GM21529 (cell line): ENCODE results near the gene DEF6.

Experiments used
- ATAC-seq: cut with Tn5 transposase; IDR thresholded peaks from one replicate; pipeline ENCODE4 v1.9.1; 2021; ENCODE audit not compliant: unreplicated experiment

Gene DEF6

DNA sequence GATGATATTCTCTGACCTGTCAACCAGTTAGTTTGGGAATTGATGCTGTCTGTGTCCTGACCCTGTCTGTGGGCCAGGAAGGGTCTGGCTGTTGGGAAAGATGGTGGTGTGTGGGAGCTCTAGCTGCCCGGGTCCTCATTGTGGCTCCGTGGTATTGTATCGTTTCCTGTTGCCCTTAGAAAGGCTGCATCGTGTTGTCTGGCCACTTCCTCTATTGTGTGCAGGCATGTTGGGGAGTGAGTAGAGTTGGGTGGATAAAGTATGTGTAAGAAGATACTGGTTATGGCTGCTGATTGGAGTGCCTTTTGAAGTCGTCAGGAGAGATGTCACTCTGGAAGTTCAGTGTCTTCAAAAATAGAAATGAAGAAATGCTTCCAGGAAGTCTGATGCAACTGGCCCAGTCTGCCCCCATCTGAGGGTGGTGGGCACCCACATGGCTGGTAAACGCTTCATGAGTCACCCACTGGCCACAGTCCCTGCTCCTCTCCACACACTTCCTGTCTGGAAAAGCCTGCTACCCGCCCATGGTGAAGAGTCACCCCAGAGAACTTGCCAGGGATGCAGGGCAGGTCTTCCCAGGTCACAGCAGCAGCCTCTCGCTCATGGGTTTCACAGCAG is 72.6 kb downstream of the DEF6 start:
- ATAC-seq: peak; percentile 65

DNA sequence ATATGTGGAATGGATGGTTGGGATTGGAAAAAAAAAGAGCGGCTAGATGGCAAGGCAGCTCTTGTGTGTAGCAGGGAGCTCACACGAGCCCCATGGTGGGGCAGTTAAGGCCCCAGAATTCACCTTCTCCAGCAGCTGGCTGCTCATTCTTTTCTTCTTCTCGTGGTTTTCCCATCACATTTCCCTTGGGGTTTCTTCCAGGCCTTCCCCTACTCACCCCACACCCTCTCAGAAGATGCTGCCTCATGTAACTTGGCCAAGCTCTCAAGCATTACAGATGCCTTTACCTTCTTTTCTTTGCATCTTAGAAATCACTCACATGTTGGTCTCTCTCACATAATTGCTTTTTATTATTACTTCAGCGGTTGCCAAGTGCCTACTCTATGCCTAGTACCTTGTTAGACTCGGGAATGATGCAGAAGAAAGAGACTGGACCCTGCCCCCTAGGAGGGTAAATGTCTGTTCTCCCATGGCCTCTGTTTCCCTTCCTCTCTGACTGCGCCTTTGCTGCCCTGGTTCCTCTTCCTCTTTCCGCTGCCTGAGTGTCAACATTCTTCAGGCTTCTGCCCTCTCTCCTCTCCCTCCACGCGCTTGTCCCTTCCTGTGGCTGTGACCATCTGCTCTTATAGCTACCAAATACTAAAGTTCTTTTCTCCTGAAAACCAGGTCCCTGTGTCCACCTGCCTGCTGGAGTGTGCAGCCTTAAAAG is 73.3 kb downstream of the DEF6 start:
- no peak for ATAC-seq
